ENCODE data around the gene UBAC2.

Gene UBAC2

GRCh38 chr13:99416411-99417121 lies 215.9 kb downstream of the UBAC2 start:
- DNase-seq (ENCODE audit: low read depth in 2 of 2) = no peak

DNA sequence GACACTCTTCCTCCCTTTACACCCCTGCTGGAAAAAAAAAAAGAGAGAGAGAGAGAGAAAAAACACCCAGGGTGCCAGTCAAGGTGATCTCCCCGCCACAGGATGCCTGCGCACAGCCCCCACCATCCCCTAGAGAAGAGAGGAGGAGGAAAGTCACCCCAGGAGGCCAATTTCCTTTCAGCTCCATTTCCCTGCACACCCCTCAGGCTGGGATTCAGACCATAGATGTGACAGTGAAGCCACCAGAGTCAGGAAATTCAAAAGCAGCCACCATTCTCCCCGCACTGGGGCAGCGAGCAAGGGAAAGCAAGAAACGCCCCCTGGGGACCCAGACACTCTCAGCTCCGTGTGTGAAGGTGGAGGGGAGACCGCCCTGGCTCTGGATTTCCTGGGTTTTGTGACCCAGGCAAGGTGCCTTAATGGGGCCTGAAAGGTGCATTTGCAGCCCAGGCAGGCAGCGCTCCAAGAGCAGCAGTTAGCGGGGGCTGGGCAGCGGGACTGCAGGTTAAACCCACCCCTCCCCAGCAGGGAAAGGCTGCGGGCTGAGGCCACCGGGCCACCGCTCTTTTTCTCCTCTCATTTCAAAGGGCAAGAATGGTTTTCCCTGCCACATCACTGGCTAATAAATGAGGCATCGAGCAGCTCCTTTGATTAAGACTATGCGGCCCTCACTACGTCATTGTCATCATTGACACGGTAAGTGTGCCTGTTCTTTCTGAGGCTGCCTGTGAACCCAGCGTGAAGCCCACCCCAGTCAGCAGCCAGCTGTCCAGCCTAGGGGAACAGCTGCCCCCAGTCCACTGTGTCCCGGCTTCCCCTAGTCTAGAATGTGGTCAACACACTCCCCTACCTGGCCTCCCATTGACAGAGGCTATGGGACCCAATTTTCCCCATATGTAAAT lies 216.8 kb downstream of the UBAC2 start:
- DNase-seq (ENCODE audit: low read depth in 2 of 2) = no peak

DNA sequence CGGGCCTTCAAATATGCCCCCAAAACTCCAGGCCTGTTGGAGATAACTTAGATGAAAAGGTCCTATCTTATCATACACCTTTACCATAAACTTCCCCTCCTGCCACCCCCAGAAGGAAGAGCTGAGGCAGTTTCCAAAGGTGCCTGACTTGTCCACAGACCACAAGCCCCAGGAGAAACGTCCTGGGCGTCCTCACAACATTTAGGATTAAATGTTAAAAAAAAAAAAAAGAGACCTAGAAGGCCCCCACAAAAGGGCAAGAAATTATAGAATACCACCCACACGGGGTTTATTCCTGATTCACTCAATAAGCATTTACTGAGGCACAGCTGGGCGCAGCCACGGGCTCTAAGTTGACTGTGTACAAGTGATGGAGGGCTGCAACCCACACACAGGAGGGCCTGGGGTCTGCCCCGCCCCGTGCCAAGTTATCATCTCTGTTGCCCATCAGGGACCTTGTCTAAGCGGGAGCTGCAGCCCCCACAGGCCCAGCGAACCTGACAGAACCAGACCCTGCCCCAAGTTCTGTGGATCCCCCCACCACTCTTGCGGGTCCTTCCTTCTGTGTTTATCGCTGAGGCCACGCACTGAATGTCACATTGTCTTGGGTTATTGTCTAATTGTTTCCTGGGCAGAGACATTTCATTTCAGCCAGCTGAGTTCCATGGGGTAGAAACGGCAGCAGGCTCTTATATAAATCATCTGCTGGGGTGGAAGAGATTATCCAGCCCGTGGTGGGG lies 217.6 kb downstream of the UBAC2 start:
- no peak for DNase-seq (ENCODE audit: low read depth in 2 of 2)

- no peak for DNase-seq (ENCODE audit: low read depth in 2 of 2)
Measured at GRCh38 chr13:99418843-99419140, 218.1 kb downstream of the UBAC2 start.

GRCh38 chr13:99419591-99420243 lies 219.1 kb downstream of the UBAC2 start:
- DNase-seq (ENCODE audit: low read depth in 2 of 2) = no peak

GRCh38 chr13:99421271-99421670 lies 220.6 kb downstream of the UBAC2 start:
- no peak for DNase-seq (ENCODE audit: low read depth in 2 of 2)

DNA sequence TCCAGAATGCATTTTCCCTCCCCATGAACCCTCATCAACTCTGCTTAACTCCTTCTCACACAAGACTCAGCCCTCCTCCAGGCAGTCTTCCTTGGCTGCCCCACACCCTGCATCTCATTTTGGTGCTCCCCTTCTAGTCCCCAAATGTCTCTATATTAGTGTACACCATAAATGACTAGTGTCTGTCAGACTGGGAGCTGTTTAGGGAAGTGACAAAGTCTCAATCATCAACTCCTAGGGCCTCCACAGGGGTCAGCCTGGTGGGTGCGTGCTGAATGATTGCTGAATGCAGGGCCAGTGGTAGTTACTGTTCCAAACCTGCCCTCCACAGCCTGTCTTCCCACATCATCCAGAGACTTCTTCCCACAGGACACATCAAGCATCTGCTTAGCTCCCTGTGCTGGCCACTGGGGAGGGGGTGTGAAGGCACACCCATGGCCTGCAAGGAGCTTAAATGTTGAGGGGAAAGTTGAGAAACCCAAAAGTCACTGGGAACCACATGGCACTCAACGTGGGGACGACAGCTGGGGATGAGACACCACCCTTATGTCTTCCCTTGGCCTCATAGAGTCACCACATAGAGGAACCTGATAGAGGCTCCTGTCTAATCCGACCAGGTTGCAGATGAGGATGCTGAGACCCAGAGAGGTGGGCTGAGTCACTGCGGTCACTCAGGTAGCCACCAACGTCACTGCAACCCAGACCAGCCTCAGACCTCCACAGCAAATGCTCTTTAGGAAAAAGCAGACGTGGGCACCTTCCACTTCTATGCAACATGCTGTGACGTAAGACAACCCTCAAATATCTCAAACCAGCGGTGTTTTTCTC lies 221.3 kb downstream of the UBAC2 start:
- DNase-seq (ENCODE audit: low read depth in 2 of 2) = no peak

DNA sequence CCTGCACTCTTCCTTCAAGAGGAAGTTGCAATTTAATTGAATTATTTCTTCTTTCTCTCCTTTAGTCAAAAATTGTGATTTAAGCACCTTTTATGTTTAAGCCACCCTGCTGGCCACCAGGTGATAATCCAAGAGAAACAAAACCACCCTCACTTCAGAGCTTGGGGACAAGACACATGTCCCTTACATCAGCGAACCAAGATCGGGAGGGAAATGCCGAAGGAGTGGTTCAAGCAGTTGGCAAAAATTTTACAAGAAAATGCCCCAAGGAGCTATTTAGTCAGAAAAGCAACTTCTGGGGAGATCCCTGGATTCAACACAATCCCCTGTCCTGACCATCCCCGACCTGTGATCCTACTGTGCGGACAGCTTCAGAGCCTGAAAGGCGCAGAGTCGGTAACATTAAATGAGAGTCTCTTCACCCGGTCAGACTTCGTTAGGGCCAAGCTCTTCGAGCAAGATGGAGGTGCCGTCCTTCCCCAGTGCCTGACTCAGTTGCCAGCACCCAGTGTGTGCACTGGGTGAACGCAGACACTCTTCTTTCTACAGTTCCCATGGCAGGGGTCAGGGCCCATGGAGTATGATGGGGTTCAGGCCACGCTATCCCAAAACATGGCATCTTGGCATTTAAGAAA lies 222.0 kb downstream of the UBAC2 start:
- no peak for DNase-seq (ENCODE audit: low read depth in 2 of 2)

GRCh38 chr13:99425485-99426341 lies 225.1 kb downstream of the UBAC2 start:
- peak in 1 of 2 donors; percentile 34 for DNase-seq (ENCODE audit: low read depth in 2 of 2)

DNA sequence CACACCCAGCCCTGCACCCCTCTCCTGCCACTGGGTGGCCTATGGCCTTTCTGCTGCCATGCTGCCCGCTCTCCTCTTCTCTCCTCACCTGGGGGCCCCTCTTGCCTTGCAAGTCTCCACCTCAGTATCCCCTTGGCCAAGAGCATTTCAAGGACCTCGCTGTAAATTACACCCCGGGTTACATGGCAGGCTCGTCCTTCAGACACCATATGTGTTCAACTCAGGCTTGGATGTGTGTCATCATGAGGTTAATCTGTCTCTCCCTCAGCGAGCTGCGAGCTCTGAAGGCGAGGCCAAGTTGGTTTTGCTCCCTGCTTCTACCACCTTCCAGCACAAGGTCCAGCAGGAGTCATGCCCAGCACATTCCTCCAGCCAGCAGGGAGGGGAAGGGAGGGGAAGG lies 225.8 kb downstream of the UBAC2 start:
- DNase-seq (ENCODE audit: low read depth in 2 of 2) = no peak

DNA sequence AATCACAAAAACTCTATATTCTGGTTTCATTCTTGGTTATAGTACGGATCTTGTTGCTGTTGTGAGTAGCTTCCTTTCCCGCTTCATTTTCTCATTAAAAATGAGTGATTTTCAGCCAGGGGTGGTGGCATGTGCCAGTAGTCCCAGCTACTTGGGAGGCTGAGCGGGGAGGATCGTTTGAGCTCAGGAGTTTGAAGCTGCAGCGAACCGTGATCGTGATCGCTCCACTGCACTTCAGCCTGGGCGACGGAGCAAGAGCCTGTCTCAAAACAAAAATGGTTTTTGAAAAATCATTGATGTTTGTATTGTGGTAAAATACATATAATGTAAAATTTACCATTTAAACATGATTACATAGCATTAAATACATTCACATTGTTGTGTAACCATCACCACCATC lies 229.0 kb downstream of the UBAC2 start:
- DNase-seq (ENCODE audit: low read depth in 2 of 2) = no peak

DNA sequence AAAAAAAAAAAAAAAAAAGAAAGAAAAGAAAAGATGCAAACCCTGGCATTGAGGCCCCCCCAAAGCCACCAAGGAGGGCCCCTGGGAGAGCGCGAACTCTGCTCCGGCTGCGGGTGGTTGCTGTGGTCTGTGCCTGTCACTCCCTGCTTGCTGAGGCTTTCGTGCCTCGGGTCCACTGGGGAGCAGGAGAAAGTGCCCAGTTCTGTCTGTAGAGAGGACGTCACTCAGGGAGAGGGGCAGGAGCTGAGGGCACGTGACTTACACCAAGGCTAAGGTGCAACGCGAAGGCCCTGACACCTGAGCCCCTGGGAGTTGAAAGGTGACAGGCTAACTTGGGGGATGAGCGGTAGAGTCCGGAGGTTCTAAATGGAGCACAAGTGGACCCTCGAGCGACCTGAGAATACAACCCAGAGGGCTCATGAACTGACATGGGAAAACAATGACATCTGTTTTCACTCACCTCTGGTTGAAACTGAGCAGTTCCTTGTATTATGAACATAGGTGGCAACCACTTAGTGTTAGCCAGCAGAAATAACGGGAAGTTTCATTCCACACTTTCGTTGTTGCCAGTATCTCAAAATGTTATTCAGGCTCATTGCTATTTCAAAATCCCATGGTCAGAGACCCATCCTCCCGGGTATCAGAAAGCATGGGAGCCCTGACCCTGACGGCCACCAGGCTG lies 231.4 kb downstream of the UBAC2 start:
- DNase-seq (ENCODE audit: low read depth in 2 of 2) = no peak

GRCh38 chr13:99432609-99433542 lies 232.2 kb downstream of the UBAC2 start:
- DNase-seq (ENCODE audit: low read depth in 2 of 2) = peak; percentile 71 to 77

GRCh38 chr13:99433543-99434075 lies 233.0 kb downstream of the UBAC2 start:
- no peak for DNase-seq (ENCODE audit: low read depth in 2 of 2)

- peak; percentile 60 to 75 for DNase-seq (ENCODE audit: low read depth in 2 of 2)
Measured at GRCh38 chr13:99434258-99434788, 233.7 kb downstream of the UBAC2 start.

GRCh38 chr13:99435116-99435515 lies 234.5 kb downstream of the UBAC2 start:
- DNase-seq (ENCODE audit: low read depth in 2 of 2) = no peak

GRCh38 chr13:99435998-99436397 lies 235.3 kb downstream of the UBAC2 start:
- no peak for DNase-seq (ENCODE audit: low read depth in 2 of 2)

Data from stimulated activated CD8-positive, alpha-beta memory T cell treated with anti-CD3 and anti-CD28 coated beads, Interleukin-15, amount 100 ng/mL, for 4 hours (primary cell).